Neuronal stem cell (in vitro differentiated cells): ENCODE data around the gene JAG2.

Source experiments
- DNase-seq: peaks from one replicate; pipeline ENCODE4 v3.0.0-alpha.2; 2013; ENCODE audit warnings: low spot score
- H2AFZ ChIP-seq: one replicate; pipeline ENCODE4 v1.6.1; 2013; ENCODE audit warnings: mild to moderate bottlenecking, low read length, inconsistent platforms
- H2AK5ac ChIP-seq: 2 replicates; pipeline ENCODE4 v1.6.1; 2013; ENCODE audit warnings: low read depth, mild to moderate bottlenecking, inconsistent platforms, low read length, moderate library complexity, mixed read lengths
- H2BK120ac ChIP-seq: 2 replicates; pipeline ENCODE4 v1.6.1; 2013; ENCODE audit warnings: low read depth, mild to moderate bottlenecking, inconsistent platforms, low read length, moderate library complexity, mixed read lengths
- H2BK12ac ChIP-seq: one replicate; pipeline ENCODE4 v1.6.1; 2013; ENCODE audit warnings: low read length, inconsistent platforms
- H2BK15ac ChIP-seq: 2 replicates; pipeline ENCODE4 v1.6.1; 2013; ENCODE audit warnings: mild to moderate bottlenecking, low read length, inconsistent platforms, mixed read lengths
- H2BK5ac ChIP-seq: one replicate; pipeline ENCODE4 v1.6.1; 2013; ENCODE audit warnings: inconsistent platforms, mild to moderate bottlenecking, low read length, moderate library complexity
- H3K14ac ChIP-seq: one replicate; pipeline ENCODE4 v1.6.1; 2013; ENCODE audit warnings: low read length, inconsistent platforms
- H3K18ac ChIP-seq: 2 replicates; pipeline ENCODE4 v1.6.1; 2013; ENCODE audit warnings: low read length, inconsistent platforms
- H3K23ac ChIP-seq: 2 replicates; pipeline ENCODE4 v1.6.1; 2013; ENCODE audit warnings: low read depth, mild to moderate bottlenecking, mixed read lengths, low read length, inconsistent platforms; ENCODE audit not compliant: poor library complexity
- H3K27ac ChIP-seq: replicated peaks from 3 replicates; pipeline ENCODE4 v1.5.1; 2013; ENCODE audit warnings: low read length, inconsistent platforms
- H3K27me3 ChIP-seq, 3 experiments: 2 replicates each; pipeline ENCODE4 v1.6.1; 2013; ENCODE audit warnings: low read length in 3 of 3, mild to moderate bottlenecking in 2 of 3, inconsistent platforms in 1 of 3, low read depth in 1 of 3, mixed read lengths in 1 of 3, moderate library complexity in 1 of 3; ENCODE audit not compliant: control insufficient read depth in 3 of 3, insufficient read depth in 3 of 3
- H3K36me3 ChIP-seq, 2 donors: replicated peaks in 1 of 2; 2 replicates each; pipeline ENCODE4 v1.6.1; 2013; ENCODE audit warnings: low read length in 2 of 2; ENCODE audit not compliant: control insufficient read depth in 2 of 2, insufficient read depth in 2 of 2
- H3K4ac ChIP-seq: 2 replicates; pipeline ENCODE4 v1.6.1; 2013; ENCODE audit warnings: inconsistent platforms, mild to moderate bottlenecking, low read length, moderate library complexity
- H3K4me1 ChIP-seq, 2 donors: 1 replicate in 1 of 2; 2 replicates in 1 of 2; pipeline ENCODE4 v1.6.1; 2013; ENCODE audit warnings: low read length in 2 of 2, low read depth in 1 of 2; ENCODE audit not compliant: control insufficient read depth in 2 of 2, insufficient read depth in 1 of 2
- H3K4me2 ChIP-seq: one replicate; pipeline ENCODE4 v1.6.1; 2013; ENCODE audit warnings: mild to moderate bottlenecking, low read length, inconsistent platforms; ENCODE audit not compliant: insufficient read depth, poor library complexity, severe bottlenecking
- H3K4me3 ChIP-seq, 2 donors: 2 replicates each; pipeline ENCODE4 v1.5.1; 2013; ENCODE audit warnings: low read length in 2 of 2, mild to moderate bottlenecking in 2 of 2, inconsistent platforms in 1 of 2, moderate library complexity in 1 of 2
- H3K79me1 ChIP-seq: one replicate; pipeline ENCODE4 v1.6.1; 2013; ENCODE audit warnings: low read depth, mild to moderate bottlenecking, inconsistent platforms, low read length, moderate library complexity
- H3K9ac ChIP-seq: one replicate; pipeline ENCODE4 v1.6.1; 2013; ENCODE audit warnings: mild to moderate bottlenecking, low read depth, low read length, inconsistent platforms; ENCODE audit not compliant: poor library complexity
- H3K9me3 ChIP-seq, 2 donors: replicated peaks in 1 of 2; 2 replicates each; pipeline versions ENCODE3 to v1.6.1; 2013; ENCODE audit warnings: low read length in 2 of 2, mild to moderate bottlenecking in 2 of 2, inconsistent platforms in 1 of 2, low read depth in 1 of 2, mixed read lengths in 1 of 2, moderate library complexity in 1 of 2; ENCODE audit not compliant: control insufficient read depth in 2 of 2, insufficient read depth in 1 of 2
- H4K8ac ChIP-seq: one replicate; pipeline ENCODE4 v1.6.1; 2013; ENCODE audit warnings: low read depth, mild to moderate bottlenecking, inconsistent platforms, low read length, moderate library complexity
- H4K91ac ChIP-seq: one replicate; pipeline ENCODE4 v1.6.1; 2013; ENCODE audit warnings: low read length, low read depth, mild to moderate bottlenecking, inconsistent platforms; ENCODE audit not compliant: poor library complexity
- WGBS, 2 donors: extraction: QIAGEN DNeasy Blood & Tissue Kit; methylation state at CpG; one replicate each; pipeline ENCODE4 v1.1.7; 2013; ENCODE audit warnings: missing lambda C conversion rate in 2 of 2, mixed read lengths in 1 of 2; ENCODE audit not compliant: insufficient read length in 2 of 2, insufficient replicate concordance in 1 of 2; ENCODE audit errors: extremely low coverage in 2 of 2; 5-methylcytosine and 5-hydroxymethylcytosine counted together

The JAG2 gene

GRCh38 chr14:105108516-105108864 is 60.1 kb downstream of the JAG2 start:
- H3K4me1 ChIP-seq, result no peaks in the 10 kb centered on the region
- H3K9ac ChIP-seq, result no peak overlapping the region
- H3K14ac ChIP-seq, result no peak overlapping the region
- no peak overlapping the region for H3K18ac ChIP-seq
- H3K4ac ChIP-seq, result no peak overlapping the region
- DNase-seq, result no peak
- no CpG with 5 or more reads among the region's 7 CpGs for WGBS, 2 donors
- H2BK5ac ChIP-seq, result no peak overlapping the region
- H4K91ac ChIP-seq, result no peak overlapping the region
- no peak overlapping the region for H4K8ac ChIP-seq
- H2AFZ ChIP-seq, result no peak overlapping the region
- no peak overlapping the region for H3K4me3 ChIP-seq
- H3K4me2 ChIP-seq, result no peak overlapping the region
- no peak overlapping the region for H2BK15ac ChIP-seq
- H3K23ac ChIP-seq, result no peak overlapping the region
- no peak overlapping the region for H3K27ac ChIP-seq
- H2BK120ac ChIP-seq, result no peak overlapping the region
- no peaks in the 10 kb centered on the region for H3K79me1 ChIP-seq
- no peak overlapping the region for H2AK5ac ChIP-seq
- no peak overlapping the region for H2BK12ac ChIP-seq
- H3K36me3 ChIP-seq, result no peaks in the 10 kb centered on the region
- H3K9me3 ChIP-seq, result no peaks in the 10 kb centered on the region
- peaks cover 0 to 6% (median 0%) of the 10 kb centered on the region in 3 experiments for H3K27me3 ChIP-seq

GRCh38 chr14:105107781-105108515 is 60.6 kb downstream of the JAG2 start:
- no peaks in the 10 kb centered on the region for H3K9me3 ChIP-seq
- no peak overlapping the region for H2BK5ac ChIP-seq
- H2AFZ ChIP-seq, result no peak overlapping the region
- no peak overlapping the region for H3K18ac ChIP-seq
- no peak overlapping the region for H3K4ac ChIP-seq
- DNase-seq, result no peak
- H3K27me3 ChIP-seq, result peaks cover 0 to 6% (median 0%) of the 10 kb centered on the region in 3 experiments
- H3K4me1 ChIP-seq, result no peaks in the 10 kb centered on the region
- no peak overlapping the region for H3K23ac ChIP-seq
- H2BK15ac ChIP-seq, result no peak overlapping the region
- WGBS, 2 donors, result no CpG with 5 or more reads among the region's 9 CpGs
- H3K27ac ChIP-seq, result no peak overlapping the region
- no peak overlapping the region for H3K9ac ChIP-seq
- H3K4me2 ChIP-seq, result no peak overlapping the region
- H3K4me3 ChIP-seq, result no peak overlapping the region
- H3K79me1 ChIP-seq, result no peaks in the 10 kb centered on the region
- H4K91ac ChIP-seq, result no peak overlapping the region
- no peak overlapping the region for H4K8ac ChIP-seq
- no peak overlapping the region for H3K14ac ChIP-seq
- H3K36me3 ChIP-seq, result no peaks in the 10 kb centered on the region
- no peak overlapping the region for H2BK120ac ChIP-seq
- no peak overlapping the region for H2BK12ac ChIP-seq
- H2AK5ac ChIP-seq, result no peak overlapping the region

- H2BK5ac ChIP-seq, result no peak overlapping the region
- no peak overlapping the region for H3K4me3 ChIP-seq
- no peak overlapping the region for H3K4me2 ChIP-seq
- H3K79me1 ChIP-seq, result no peaks in the 10 kb centered on the region
- no peak overlapping the region for H3K9ac ChIP-seq
- no peak overlapping the region for H2AFZ ChIP-seq
- no peak overlapping the region for H2AK5ac ChIP-seq
- H3K27me3 ChIP-seq, result peaks cover 0 to 6% (median 0%) of the 10 kb centered on the region in 3 experiments
- H4K8ac ChIP-seq, result no peak overlapping the region
- no peak overlapping the region for H3K27ac ChIP-seq
- no peak for DNase-seq
- H2BK120ac ChIP-seq, result no peak overlapping the region
- no peaks in the 10 kb centered on the region for H3K36me3 ChIP-seq
- H3K4ac ChIP-seq, result no peak overlapping the region
- H3K9me3 ChIP-seq, result no peaks in the 10 kb centered on the region
- no peak overlapping the region for H3K14ac ChIP-seq
- H3K23ac ChIP-seq, result no peak overlapping the region
- no peak overlapping the region for H3K18ac ChIP-seq
- H3K4me1 ChIP-seq, result no peaks in the 10 kb centered on the region
- H2BK15ac ChIP-seq, result no peak overlapping the region
- H4K91ac ChIP-seq, result no peak overlapping the region
- H2BK12ac ChIP-seq, result no peak overlapping the region
- WGBS, 2 donors, result no CpG with 5 or more reads among the region's 7 CpGs
These were observed 61.2 kb downstream of the JAG2 start for GRCh38 chr14:105107351-105107750.

GRCh38 chr14:105105158-105105557 is 63.4 kb downstream of the JAG2 start:
- no peak overlapping the region for H4K8ac ChIP-seq

More at GRCh38 chr14:105105158-105105557, 63.4 kb downstream of the JAG2 start:
- Histone ChIP-seq H3K4me2 (no peak overlapping the region), H3K9ac (no peak overlapping the region), H3K18ac (no peak overlapping the region), H3K4me3 (no peak overlapping the region), H3K9me3 (peaks cover 4 to 6% of the 10 kb centered on the region in 2 donors), H3K27ac (no peak overlapping the region), H3K36me3 (no peaks in the 10 kb centered on the region), H3K4me1 (no peaks in the 10 kb centered on the region), H2BK120ac (no peak overlapping the region), H2AFZ (no peak overlapping the region), H2BK12ac (no peak overlapping the region), H2AK5ac (no peak overlapping the region), H3K23ac (no peak overlapping the region), H3K4ac (no peak overlapping the region), H2BK5ac (no peak overlapping the region), H3K79me1 (no peaks in the 10 kb centered on the region), H2BK15ac (no peak overlapping the region), H3K27me3 (peaks cover 0 to 6% (median 0%) of the 10 kb centered on the region in 3 experiments), H4K91ac (no peak overlapping the region), H3K14ac (no peak overlapping the region)
- WGBS, 2 donors, result no CpG with 5 or more reads among the region's 7 CpGs
- no peak for DNase-seq
